Osteoblast (primary cell): Measurements from ENCODE around the gene TMEM30B. TPM values are rescaled to one million over a fixed set of nuclear protein-coding genes. Genes with fewer than 3 reads are reported as not detected.

Experiments
- DNase-seq: peaks from one replicate; pipeline ENCODE4 v3.0.0; 2011; ENCODE audit warnings: low spot score, mixed read lengths; ENCODE audit not compliant: insufficient read length; ENCODE audit errors: missing footprints
- H2AFZ ChIP-seq: 2 replicates; pipeline ENCODE4 v1.6.0; 2011; ENCODE audit warnings: mild to moderate bottlenecking, low read length
- H3K27ac ChIP-seq: 2 replicates; pipeline ENCODE4 v1.5.1; 2011; ENCODE audit warnings: mild to moderate bottlenecking, low read depth, low read length, moderate library complexity
- H3K27me3 ChIP-seq: 2 replicates; pipeline ENCODE4 v1.6.0; 2012; ENCODE audit warnings: mild to moderate bottlenecking, control low read depth, inconsistent platforms, low read length, moderate library complexity; ENCODE audit not compliant: insufficient read depth
- H3K36me3 ChIP-seq: 2 replicates; pipeline ENCODE4 v1.5.1; 2011; ENCODE audit warnings: mild to moderate bottlenecking, low read length, control low read depth, moderate library complexity; ENCODE audit not compliant: insufficient read depth
- H3K4me1 ChIP-seq: 2 replicates; pipeline ENCODE4 v1.5.1; 2011; ENCODE audit warnings: mild to moderate bottlenecking, low read length, control low read depth, moderate library complexity; ENCODE audit not compliant: insufficient read depth
- H3K4me2 ChIP-seq: 2 replicates; pipeline ENCODE4 v1.6.0; 2011; ENCODE audit warnings: mild to moderate bottlenecking, low read length; ENCODE audit not compliant: insufficient read depth
- H3K4me3 ChIP-seq: fragments of 200-600 bp; sonication (generic); 3 replicates; pipeline ENCODE4 v1.5.1; 2012; ENCODE audit warnings: mild to moderate bottlenecking, low read length, inconsistent platforms; ENCODE audit not compliant: insufficient read depth
- H3K79me2 ChIP-seq: 2 replicates; pipeline ENCODE4 v1.6.0; 2012; ENCODE audit warnings: mild to moderate bottlenecking, low read length, control low read depth, inconsistent platforms; ENCODE audit not compliant: insufficient read depth
- H3K9me3 ChIP-seq: 2 replicates; pipeline ENCODE4 v1.5.1; 2011; ENCODE audit warnings: low read depth, low read length, control low read depth
- H4K20me1 ChIP-seq: 2 replicates; pipeline ENCODE4 v1.6.0; 2012; ENCODE audit warnings: mild to moderate bottlenecking, low read length, control low read depth; ENCODE audit not compliant: insufficient read depth
- total RNA-seq: library from RNA; depleted of rRNA; stranded (reverse); fragments of >200 nt; gene quantifications from 2 replicates; pipeline ENCODE4 v1.2.3, GENCODE V29; 2012
- TF ChIP-seq, protein P1 (sequence below): IDR thresholded peaks from 2 replicates; pipeline ENCODE4 v1.5.1; 2011; ENCODE audit warnings: mild to moderate bottlenecking, low read depth, low read length, moderate library complexity; ENCODE audit errors: extremely low read depth

The TMEM30B gene
- total RNA-seq, 1 donor, result 1.1 TPM

- Histone ChIP-seq H3K79me2 (no peaks in the 10 kb centered on the region), H3K27ac (no peak overlapping the region), H3K9me3 (no peaks in the 10 kb centered on the region), H3K27me3 (no peaks in the 10 kb centered on the region), H2AFZ (peak overlapping the region; percentile 78), H3K36me3 (no peaks in the 10 kb centered on the region), H3K4me3 (peak overlapping the region; percentile 49), H3K4me2 (peak overlapping the region; percentile 57), H4K20me1 (no peaks in the 10 kb centered on the region), H3K4me1 (peaks cover 27% of the 10 kb centered on the region)
- DNase-seq, result no peak
- TF ChIP-seq, protein P1, sequence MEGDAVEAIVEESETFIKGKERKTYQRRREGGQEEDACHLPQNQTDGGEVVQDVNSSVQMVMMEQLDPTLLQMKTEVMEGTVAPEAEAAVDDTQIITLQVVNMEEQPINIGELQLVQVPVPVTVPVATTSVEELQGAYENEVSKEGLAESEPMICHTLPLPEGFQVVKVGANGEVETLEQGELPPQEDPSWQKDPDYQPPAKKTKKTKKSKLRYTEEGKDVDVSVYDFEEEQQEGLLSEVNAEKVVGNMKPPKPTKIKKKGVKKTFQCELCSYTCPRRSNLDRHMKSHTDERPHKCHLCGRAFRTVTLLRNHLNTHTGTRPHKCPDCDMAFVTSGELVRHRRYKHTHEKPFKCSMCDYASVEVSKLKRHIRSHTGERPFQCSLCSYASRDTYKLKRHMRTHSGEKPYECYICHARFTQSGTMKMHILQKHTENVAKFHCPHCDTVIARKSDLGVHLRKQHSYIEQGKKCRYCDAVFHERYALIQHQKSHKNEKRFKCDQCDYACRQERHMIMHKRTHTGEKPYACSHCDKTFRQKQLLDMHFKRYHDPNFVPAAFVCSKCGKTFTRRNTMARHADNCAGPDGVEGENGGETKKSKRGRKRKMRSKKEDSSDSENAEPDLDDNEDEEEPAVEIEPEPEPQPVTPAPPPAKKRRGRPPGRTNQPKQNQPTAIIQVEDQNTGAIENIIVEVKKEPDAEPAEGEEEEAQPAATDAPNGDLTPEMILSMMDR, result no peak
These were observed 22.2 kb downstream of the TMEM30B start for GRCh38 chr14:61258985-61259384.

GRCh38 chr14:61257469-61258057, 23.6 kb downstream of the TMEM30B start:
- no peak for DNase-seq
- TF ChIP-seq, protein P1, result no peak
- Histone ChIP-seq H3K27me3 (no peaks in the 10 kb centered on the region), H2AFZ (no peak overlapping the region), H3K27ac (no peak overlapping the region), H3K4me1 (peaks cover 27% of the 10 kb centered on the region), H3K9me3 (no peaks in the 10 kb centered on the region), H3K4me3 (no peak overlapping the region), H3K36me3 (no peaks in the 10 kb centered on the region), H4K20me1 (no peaks in the 10 kb centered on the region), H3K79me2 (no peaks in the 10 kb centered on the region), H3K4me2 (no peak overlapping the region)

DNA sequence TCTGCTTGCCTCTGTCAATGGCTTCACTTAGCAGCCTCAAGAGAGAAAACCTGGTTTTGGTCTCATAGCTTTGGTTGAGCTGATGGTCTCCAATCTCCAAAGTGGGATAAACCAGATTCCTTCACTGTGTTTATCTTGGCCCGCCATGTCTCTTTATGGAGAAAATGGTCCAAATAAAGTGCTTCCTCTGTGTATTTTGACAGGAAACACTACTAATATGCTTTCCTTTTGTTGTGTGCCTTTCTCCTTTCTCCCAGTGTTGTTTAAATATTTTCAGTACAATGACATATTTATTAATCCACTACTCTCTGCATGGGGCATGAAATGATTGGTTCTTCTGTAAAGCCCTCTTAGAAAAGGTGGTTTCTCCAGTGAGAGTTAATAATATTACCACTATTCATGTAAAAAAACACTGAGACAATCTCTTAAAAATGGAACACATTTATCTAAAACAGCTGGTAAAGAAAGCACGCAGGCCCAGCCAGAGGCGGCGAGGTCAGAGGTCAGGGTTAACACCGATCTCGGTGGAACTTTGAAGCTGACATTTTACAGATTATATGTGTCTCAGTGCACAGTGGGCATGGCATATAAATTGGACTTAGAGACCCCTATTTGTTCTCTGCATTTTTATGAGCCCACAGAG, 24.2 kb downstream of the TMEM30B start:
- H3K4me3 ChIP-seq, result no peak overlapping the region
- peaks cover 29% of the 10 kb centered on the region for H3K4me1 ChIP-seq
- H3K9me3 ChIP-seq, result no peaks in the 10 kb centered on the region
- H3K27me3 ChIP-seq, result no peaks in the 10 kb centered on the region
- TF ChIP-seq, protein P1, result no peak
- H3K4me2 ChIP-seq, result no peak overlapping the region
- no peaks in the 10 kb centered on the region for H3K36me3 ChIP-seq
- no peaks in the 10 kb centered on the region for H4K20me1 ChIP-seq
- no peaks in the 10 kb centered on the region for H3K79me2 ChIP-seq
- H2AFZ ChIP-seq, result peak overlapping the region; percentile 49
- no peak overlapping the region for H3K27ac ChIP-seq
- no peak for DNase-seq

DNA sequence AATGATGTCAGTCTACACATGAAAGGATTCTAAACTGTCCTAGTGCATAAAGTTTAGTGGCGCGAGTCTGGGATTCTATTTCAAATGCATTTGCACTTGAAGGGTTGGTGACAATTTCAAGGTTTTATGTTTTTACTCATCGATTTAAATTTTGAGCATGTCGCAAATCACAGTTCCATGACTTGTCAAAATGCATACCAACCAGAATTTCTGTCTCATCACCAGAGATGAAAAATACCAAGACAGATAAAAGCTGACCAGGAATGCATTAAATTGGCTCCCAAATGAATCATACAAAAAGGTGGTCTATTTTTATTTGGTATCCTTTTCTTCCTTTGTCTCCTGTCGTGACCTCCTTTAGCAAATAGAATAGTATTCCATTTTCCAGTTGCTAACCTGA, 25.2 kb downstream of the TMEM30B start:
- no peak overlapping the region for H3K27ac ChIP-seq
- H4K20me1 ChIP-seq, result no peaks in the 10 kb centered on the region
- no peak overlapping the region for H3K4me2 ChIP-seq
- peaks cover 19% of the 10 kb centered on the region for H3K4me1 ChIP-seq
- no peaks in the 10 kb centered on the region for H3K79me2 ChIP-seq
- no peak for DNase-seq
- TF ChIP-seq, protein P1, result no peak
- no peaks in the 10 kb centered on the region for H3K36me3 ChIP-seq
- no peaks in the 10 kb centered on the region for H3K27me3 ChIP-seq
- no peak overlapping the region for H3K4me3 ChIP-seq
- no peaks in the 10 kb centered on the region for H3K9me3 ChIP-seq
- H2AFZ ChIP-seq, result no peak overlapping the region
